Right lobe of liver (tissue), 4 donors: ENCODE measurements around the gene EIPR1.

Experiments used
- CTCF ChIP-seq, 4 donors: fragments of 200-600 bp in 3 of 4; fragments of 450-650 bp in 1 of 4; IDR thresholded peaks; one replicate each; pipeline versions ENCODE4 v1.5.1 to v1.8.0; 2016 to 2022; ENCODE audit warnings: antibody characterized with exemption in 4 of 4, mild to moderate bottlenecking in 2 of 4
- POLR2A ChIP-seq: fragments of 450-650 bp; IDR thresholded peaks from one replicate; pipeline ENCODE4 v1.6.1; 2017; ENCODE audit warnings: antibody characterized with exemption, mild to moderate bottlenecking
- donor health status: DM: no; HTN: no; CAD: no.
- donor health status: DM: no; HTN: no; CAD: no.
- donor health status: DM: no; HTN: yes; CAD: no.

- peak in 3 of 4 donors; percentile 35 to 45 (median 40) for TF ChIP-seq CTCF (IDR thresholded peaks at IDR 0.05)
- peak; percentile 86 for TF ChIP-seq POLR2A
Measured at GRCh38 chr2:3379647-3380534, 2.3 kb upstream of the EIPR1 start, which contains the start of gene TRAPPC12.
